Dendritic cell treated with granulocyte-macrophage colony-stimulating factor and Interleukin-4, amounts not matched to agents 40 ng/mL and 50 ng/mL, for 4 days (primary cell): Measurements from ENCODE around the gene C9orf85.

Experiments
- H3K27ac Mint-ChIP-seq: one replicate; pipeline ENCODE4 v1.8.0; 2022; ENCODE audit warnings: mild to moderate bottlenecking, mixed read lengths
- H3K27me3 Mint-ChIP-seq: one replicate; pipeline ENCODE4 v1.8.0; 2022; ENCODE audit warnings: mild to moderate bottlenecking, mixed read lengths
- H3K36me3 Mint-ChIP-seq: one replicate; pipeline ENCODE4 v1.8.0; 2022; ENCODE audit warnings: low read depth, mixed read lengths
- H3K4me1 Mint-ChIP-seq: one replicate; pipeline ENCODE4 v1.8.0; 2022; ENCODE audit warnings: low read depth, mixed read lengths
- H3K4me3 Mint-ChIP-seq: one replicate; pipeline ENCODE4 v1.8.0; 2022; ENCODE audit warnings: mild to moderate bottlenecking, moderate library complexity, mixed read lengths
- H3K9me3 Mint-ChIP-seq: one replicate; pipeline ENCODE4 v1.8.0; 2022; ENCODE audit warnings: mixed read lengths
- intact Hi-C: fragments of 100-400 bp; cut with micrococcal nuclease; formaldehyde crosslinking; loops from one replicate; pipeline ENCODE4 v1.15.0; 2022

C9orf85 gene

GRCh38 chr9:71911061-71911907 is at the start of gene C9orf85, which contains the start of gene ABHD17B:
C9orf85 (plus strand) TSS chr9:71911639; CDS start chr9:71911735, 96 bp downstream.
ABHD17B (minus strand) TSS chr9:71911193; CDS start chr9:71875080, 36,113 bp downstream.
- peak within 1 kb of the TSS; percentile 95 for H3K27ac Mint-ChIP-seq
- peaks cover 44% of the 10 kb centered on the region for H3K4me1 Mint-ChIP-seq
- intact Hi-C loops: loop anchor here (5.0 to 10.0 kb wide), 3 partner anchors 89 to 1496 kb away; partner anchors contain the start of genes CEMIP2 and KLF9
- H3K4me3 Mint-ChIP-seq: peak within 1 kb of the TSS; percentile 90
- H3K9me3 Mint-ChIP-seq: no peaks in the 10 kb centered on the region
- H3K36me3 Mint-ChIP-seq: peaks cover 21% of the 10 kb centered on the region
- H3K27me3 Mint-ChIP-seq: no peaks in the 10 kb centered on the region

- intact Hi-C loops: no loop called here
- Mint-ChIP-seq H3K27ac (no peak overlapping the region), H3K4me1 (no peaks in the 10 kb centered on the region), H3K36me3 (peaks cover 57% of the 10 kb centered on the region), H3K4me3 (no peak overlapping the region), H3K27me3 (no peaks in the 10 kb centered on the region), H3K9me3 (peaks cover 25% of the 10 kb centered on the region)
Observed at GRCh38 chr9:71863631-71864030, 47.8 kb upstream of the C9orf85 start.

- Mint-ChIP-seq H3K4me3 (no peak overlapping the region), H3K27ac (no peak overlapping the region), H3K36me3 (peaks cover 33% of the 10 kb centered on the region), H3K9me3 (peaks cover 37% of the 10 kb centered on the region), H3K27me3 (no peaks in the 10 kb centered on the region), H3K4me1 (no peaks in the 10 kb centered on the region)
- intact Hi-C loops: no loop called here
Observed at GRCh38 chr9:71875345-71875744, 36.1 kb upstream of the C9orf85 start.

- intact Hi-C loops: no loop called here
- H3K27ac Mint-ChIP-seq: no peak overlapping the region
- H3K4me1 Mint-ChIP-seq: no peaks in the 10 kb centered on the region
- no peaks in the 10 kb centered on the region for H3K27me3 Mint-ChIP-seq
- H3K36me3 Mint-ChIP-seq: peaks cover 39% of the 10 kb centered on the region
- H3K9me3 Mint-ChIP-seq: peaks cover 43% of the 10 kb centered on the region
- no peak overlapping the region for H3K4me3 Mint-ChIP-seq
Observed at GRCh38 chr9:71876106-71876505, 35.3 kb upstream of the C9orf85 start.

GRCh38 chr9:71876829-71877228 is 34.6 kb upstream of the C9orf85 start:
- intact Hi-C loops: no loop called here
- no peak overlapping the region for H3K27ac Mint-ChIP-seq
- H3K36me3 Mint-ChIP-seq: peaks cover 46% of the 10 kb centered on the region
- H3K9me3 Mint-ChIP-seq: peaks cover 50% of the 10 kb centered on the region
- no peak overlapping the region for H3K4me3 Mint-ChIP-seq
- H3K4me1 Mint-ChIP-seq: no peaks in the 10 kb centered on the region
- no peaks in the 10 kb centered on the region for H3K27me3 Mint-ChIP-seq

GRCh38 chr9:71878327-71879274 is 32.8 kb upstream of the C9orf85 start:
- H3K9me3 Mint-ChIP-seq: peaks cover 68% of the 10 kb centered on the region
- intact Hi-C loops: no loop called here
- no peak overlapping the region for H3K4me3 Mint-ChIP-seq
- H3K27ac Mint-ChIP-seq: no peak overlapping the region
- H3K36me3 Mint-ChIP-seq: peaks cover 64% of the 10 kb centered on the region
- no peaks in the 10 kb centered on the region for H3K4me1 Mint-ChIP-seq
- no peaks in the 10 kb centered on the region for H3K27me3 Mint-ChIP-seq

GRCh38 chr9:71879644-71880174 is 31.7 kb upstream of the C9orf85 start:
- no peaks in the 10 kb centered on the region for H3K27me3 Mint-ChIP-seq
- no peaks in the 10 kb centered on the region for H3K4me1 Mint-ChIP-seq
- no peak overlapping the region for H3K4me3 Mint-ChIP-seq
- intact Hi-C loops: no loop called here
- H3K27ac Mint-ChIP-seq: no peak overlapping the region
- peaks cover 79% of the 10 kb centered on the region for H3K9me3 Mint-ChIP-seq
- H3K36me3 Mint-ChIP-seq: peaks cover 73% of the 10 kb centered on the region

GRCh38 chr9:71884005-71884404 is 27.4 kb upstream of the C9orf85 start:
- intact Hi-C loops: no loop called here
- H3K9me3 Mint-ChIP-seq: peaks cover 55% of the 10 kb centered on the region
- peaks cover 10% of the 10 kb centered on the region for H3K4me1 Mint-ChIP-seq
- H3K36me3 Mint-ChIP-seq: peaks cover 53% of the 10 kb centered on the region
- no peaks in the 10 kb centered on the region for H3K27me3 Mint-ChIP-seq
- no peak overlapping the region for H3K27ac Mint-ChIP-seq
- no peak overlapping the region for H3K4me3 Mint-ChIP-seq

- Mint-ChIP-seq H3K27ac (no peak overlapping the region), H3K4me3 (no peak overlapping the region)
- intact Hi-C loops: no loop called here
Observed at GRCh38 chr9:71885467-71885866, 26.0 kb upstream of the C9orf85 start.

GRCh38 chr9:71886015-71886414 is 25.4 kb upstream of the C9orf85 start:
- intact Hi-C loops: no loop called here

More at GRCh38 chr9:71885467-71885866, 26.0 kb upstream of the C9orf85 start:
- H3K27me3 Mint-ChIP-seq: no peaks in the 10 kb centered on the region
- H3K4me1 Mint-ChIP-seq: peaks cover 16% of the 10 kb centered on the region
- peaks cover 43% of the 10 kb centered on the region for H3K36me3 Mint-ChIP-seq
- peaks cover 43% of the 10 kb centered on the region for H3K9me3 Mint-ChIP-seq

GRCh38 chr9:71886541-71886940 is 24.9 kb upstream of the C9orf85 start:
- peaks cover 33% of the 10 kb centered on the region for H3K36me3 Mint-ChIP-seq
- H3K27ac Mint-ChIP-seq: peak overlapping the region; percentile 5
- no peak overlapping the region for H3K4me3 Mint-ChIP-seq
- H3K27me3 Mint-ChIP-seq: no peaks in the 10 kb centered on the region
- intact Hi-C loops: no loop called here
- H3K4me1 Mint-ChIP-seq: peaks cover 22% of the 10 kb centered on the region
- H3K9me3 Mint-ChIP-seq: peaks cover 33% of the 10 kb centered on the region

More at GRCh38 chr9:71886015-71886414, 25.4 kb upstream of the C9orf85 start:
- H3K27me3 Mint-ChIP-seq: no peaks in the 10 kb centered on the region
- no peak overlapping the region for H3K27ac Mint-ChIP-seq
- peaks cover 38% of the 10 kb centered on the region for H3K9me3 Mint-ChIP-seq
- peaks cover 17% of the 10 kb centered on the region for H3K4me1 Mint-ChIP-seq
- no peak overlapping the region for H3K4me3 Mint-ChIP-seq
- peaks cover 38% of the 10 kb centered on the region for H3K36me3 Mint-ChIP-seq

GRCh38 chr9:71887362-71887761 is 24.1 kb upstream of the C9orf85 start:
- H3K4me1 Mint-ChIP-seq: peaks cover 24% of the 10 kb centered on the region

GRCh38 chr9:71890042-71890679 is 21.3 kb upstream of the C9orf85 start:
- peaks cover 35% of the 10 kb centered on the region for H3K4me1 Mint-ChIP-seq

More at GRCh38 chr9:71887362-71887761, 24.1 kb upstream of the C9orf85 start:
- intact Hi-C loops: no loop called here
- peaks cover 25% of the 10 kb centered on the region for H3K36me3 Mint-ChIP-seq
- peaks cover 25% of the 10 kb centered on the region for H3K9me3 Mint-ChIP-seq
- no peak overlapping the region for H3K4me3 Mint-ChIP-seq
- no peaks in the 10 kb centered on the region for H3K27me3 Mint-ChIP-seq
- H3K27ac Mint-ChIP-seq: peak overlapping the region; percentile 5

More at GRCh38 chr9:71890042-71890679, 21.3 kb upstream of the C9orf85 start:
- Mint-ChIP-seq H3K36me3 (no peaks in the 10 kb centered on the region), H3K9me3 (no peaks in the 10 kb centered on the region), H3K27me3 (no peaks in the 10 kb centered on the region), H3K27ac (no peak overlapping the region), H3K4me3 (no peak overlapping the region)
- intact Hi-C loops: no loop called here
